Endothelial cell (in vitro differentiated cells): ENCODE results near the gene MAP4. TPM values are rescaled to one million over a fixed set of nuclear protein-coding genes. Genes with fewer than 3 reads are reported as not detected.

Experiments used
- DNase-seq: peaks from one replicate; pipeline ENCODE4 v3.0.0; 2021; ENCODE audit warnings: low spot score
- H3K27ac Mint-ChIP-seq: one replicate; pipeline ENCODE4 v1.8.0; 2021; ENCODE audit warnings: mixed read lengths, inconsistent platforms; ENCODE audit not compliant: unreplicated experiment
- H3K27me3 Mint-ChIP-seq: one replicate; pipeline ENCODE4 v1.8.0; 2021; ENCODE audit warnings: mild to moderate bottlenecking, moderate library complexity, mixed read lengths, inconsistent platforms; ENCODE audit not compliant: unreplicated experiment
- H3K36me3 Mint-ChIP-seq: one replicate; pipeline ENCODE4 v1.8.0; 2021; ENCODE audit warnings: mild to moderate bottlenecking, low read depth, mixed read lengths, inconsistent platforms; ENCODE audit not compliant: unreplicated experiment
- H3K4me1 Mint-ChIP-seq: one replicate; pipeline ENCODE4 v1.8.0; 2021; ENCODE audit warnings: mild to moderate bottlenecking, mixed read lengths, inconsistent platforms; ENCODE audit not compliant: unreplicated experiment
- H3K4me3 Mint-ChIP-seq: one replicate; pipeline ENCODE4 v1.8.0; 2021; ENCODE audit warnings: mild to moderate bottlenecking, mixed read lengths, inconsistent platforms; ENCODE audit not compliant: unreplicated experiment
- H3K9me3 Mint-ChIP-seq: one replicate; pipeline ENCODE4 v1.8.0; 2021; ENCODE audit warnings: mixed read lengths, inconsistent platforms; ENCODE audit not compliant: unreplicated experiment
- CTCF ChIP-seq: fragments of 200-600 bp; sonication (generic); IDR thresholded peaks from one replicate; pipeline ENCODE4 v1.5.0; 2021; ENCODE audit warnings: antibody characterized with exemption; ENCODE audit not compliant: unreplicated experiment
- total RNA-seq: library from RNA; stranded (reverse); fragmentation: NEBNext Ultra II Directional; extraction: Animal tissue kit (Norgen Biotek cat#: 25700); gene quantifications from one replicate; pipeline ENCODE4 v1.2.1, GENCODE V29; 2021; ENCODE audit not compliant: unreplicated experiment

Gene MAP4
- total RNA-seq, 1 donor from 2014 or later = 155 TPM

- H3K27ac Mint-ChIP-seq = peak overlapping the region; percentile 22
- peaks cover 10% of the 10 kb centered on the region for H3K36me3 Mint-ChIP-seq
- no peaks in the 10 kb centered on the region for H3K9me3 Mint-ChIP-seq
- TF ChIP-seq CTCF = no peak
- peaks cover 12% of the 10 kb centered on the region for H3K4me1 Mint-ChIP-seq
- DNase-seq = no peak
- H3K27me3 Mint-ChIP-seq = peaks cover 2% of the 10 kb centered on the region
- no peak overlapping the region for H3K4me3 Mint-ChIP-seq
Measured at GRCh38 chr3:47877719-47878118, 138.5 kb downstream of the MAP4 start.

GRCh38 chr3:47877290-47877689 lies 138.9 kb downstream of the MAP4 start:
- no peak for TF ChIP-seq CTCF
- DNase-seq = no peak
- Mint-ChIP-seq H3K27ac (peak overlapping the region; percentile 24), H3K36me3 (peaks cover 10% of the 10 kb centered on the region), H3K4me1 (peaks cover 12% of the 10 kb centered on the region), H3K4me3 (no peak overlapping the region), H3K27me3 (peaks cover 2% of the 10 kb centered on the region), H3K9me3 (no peaks in the 10 kb centered on the region)

GRCh38 chr3:47874913-47875312 lies 141.3 kb downstream of the MAP4 start:
- no peak for TF ChIP-seq CTCF
- H3K4me3 Mint-ChIP-seq = no peak overlapping the region
- no peak overlapping the region for H3K27ac Mint-ChIP-seq
- no peak for DNase-seq
- H3K4me1 Mint-ChIP-seq = peaks cover 12% of the 10 kb centered on the region
- H3K9me3 Mint-ChIP-seq = no peaks in the 10 kb centered on the region
- H3K36me3 Mint-ChIP-seq = peaks cover 19% of the 10 kb centered on the region
- peaks cover 2% of the 10 kb centered on the region for H3K27me3 Mint-ChIP-seq

GRCh38 chr3:47874438-47874837 lies 141.8 kb downstream of the MAP4 start:
- H3K4me3 Mint-ChIP-seq = no peak overlapping the region

GRCh38 chr3:47872916-47873315 lies 143.3 kb downstream of the MAP4 start:
- peaks cover 6% of the 10 kb centered on the region for H3K27me3 Mint-ChIP-seq
- H3K36me3 Mint-ChIP-seq = peaks cover 31% of the 10 kb centered on the region
- no peak for TF ChIP-seq CTCF
- H3K4me3 Mint-ChIP-seq = no peak overlapping the region
- no peaks in the 10 kb centered on the region for H3K9me3 Mint-ChIP-seq
- peaks cover 10% of the 10 kb centered on the region for H3K4me1 Mint-ChIP-seq
- no peak overlapping the region for H3K27ac Mint-ChIP-seq
- DNase-seq = no peak

More at GRCh38 chr3:47874438-47874837, 141.8 kb downstream of the MAP4 start:
- no peak for DNase-seq
- H3K27me3 Mint-ChIP-seq = peaks cover 2% of the 10 kb centered on the region
- no peaks in the 10 kb centered on the region for H3K9me3 Mint-ChIP-seq
- peaks cover 21% of the 10 kb centered on the region for H3K36me3 Mint-ChIP-seq
- no peak for TF ChIP-seq CTCF
- peaks cover 12% of the 10 kb centered on the region for H3K4me1 Mint-ChIP-seq
- no peak overlapping the region for H3K27ac Mint-ChIP-seq
